Panc1 (cell line): ENCODE measurements around the gene ADGRL3. TPM values are rescaled to one million over a fixed set of nuclear protein-coding genes. Genes with fewer than 3 reads are reported as not detected.

Source experiments
- ATAC-seq: fragments of 200-7000 bp; cut with Tn5 transposase; 2 replicates; pipeline ENCODE4 v1.9.1; 2020; ENCODE audit warnings: mild to moderate bottlenecking, moderate library complexity
- BruUV-seq: library from RNA; stranded (reverse); fragments of 400-500 nt; replicated peaks from 2 replicates; lab custom pipeline; 2021; lab: Mats Ljungman, UMichigan
- CTCF ChIA-PET: fragments of 300-600 bp; sonication (Branson Sonifier 250); formaldehyde crosslinking; loops from one replicate; lab custom pipeline; 2022; ENCODE audit warnings: antibody characterized with exemption; lab: Charles Lee
- POLR2A ChIA-PET: fragments of 300-600 bp; sonication (Branson Sonifier 250); formaldehyde crosslinking; loops from one replicate; lab custom pipeline; 2022; ENCODE audit warnings: antibody characterized with exemption; lab: Charles Lee
- DNase-seq: peaks from one replicate; pipeline ENCODE4 v3.0.0-alpha.2; 2010; ENCODE audit warnings: low read depth, low spot score
- H3K27ac ChIP-seq: 2 replicates; pipeline ENCODE4 v1.5.1; 2011; ENCODE audit warnings: mild to moderate bottlenecking, low read length, inconsistent platforms
- H3K27me3 ChIP-seq: fragments of 200-500 bp; sonication (Bioruptor generic); 2 replicates; pipeline ENCODE4 v1.6.0; 2014; ENCODE audit warnings: low read length, inconsistent platforms; ENCODE audit not compliant: control insufficient read depth, insufficient read depth
- H3K36me3 ChIP-seq: fragments of 200-500 bp; sonication (Bioruptor generic); 2 replicates; pipeline ENCODE4 v1.5.1; 2014; ENCODE audit warnings: inconsistent platforms, mild to moderate bottlenecking, low read length, moderate library complexity; ENCODE audit not compliant: control insufficient read depth, insufficient read depth
- H3K4me1 ChIP-seq: 2 replicates; pipeline ENCODE4 v1.5.1; 2011; ENCODE audit warnings: inconsistent platforms, mild to moderate bottlenecking, low read length, moderate library complexity; ENCODE audit not compliant: control insufficient read depth, insufficient read depth
- H3K4me3 ChIP-seq, 2 experiments: 2 replicates each; pipeline ENCODE4 v1.5.1; 2011 to 2012; ENCODE audit warnings: low read depth in 2 of 2, low read length in 2 of 2, mild to moderate bottlenecking in 2 of 2, inconsistent platforms in 1 of 2, moderate library complexity in 1 of 2
- H3K9me3 ChIP-seq: fragments of 200-500 bp; sonication (Bioruptor generic); 2 replicates; pipeline ENCODE4 v1.5.1; 2014; ENCODE audit warnings: low read depth, mild to moderate bottlenecking, inconsistent platforms, low read length, moderate library complexity; ENCODE audit not compliant: control insufficient read depth, insufficient read depth
- POLR2AphosphoS5 ChIP-seq: IDR thresholded peaks from 2 replicates; pipeline ENCODE4 v1.6.1; 2012; ENCODE audit warnings: mild to moderate bottlenecking, low read depth, low read length, moderate library complexity
- SIN3A ChIP-seq: IDR thresholded peaks from 2 replicates; pipeline ENCODE4 v1.6.1; 2012; ENCODE audit warnings: low read depth, mild to moderate bottlenecking, low read length, moderate library complexity, borderline replicate concordance; ENCODE audit not compliant: insufficient read depth
- TCF7L2 ChIP-seq: IDR thresholded peaks from 2 replicates; pipeline ENCODE4 v1.6.1; 2011; ENCODE audit warnings: mild to moderate bottlenecking, low read depth, low read length, inconsistent platforms
- in situ Hi-C: cut with HindIII; loops from 2 replicates; pipeline ENCODE4 v1.10.0; 2016; ENCODE audit warnings: low sequenced_read_pairs, low pct_unique_long_range_greater_than_20kb
- intact Hi-C: fragments of 100-400 bp; cut with micrococcal nuclease; formaldehyde crosslinking; loops from one replicate; pipeline ENCODE4 v1.10.0; 2022; ENCODE audit not compliant: unreplicated experiment
- total RNA-seq: library from RNA; stranded (reverse); gene quantifications from one replicate; pipeline ENCODE4 v1.2.1, GENCODE V29; 2021; ENCODE audit not compliant: unreplicated experiment
- TF ChIP-seq, protein P1 (sequence below), 2 experiments: IDR thresholded peaks; 2 replicates each; pipeline ENCODE4 v1.6.1; 2011 to 2012; ENCODE audit warnings: low read depth in 2 of 2, control low read depth in 1 of 2, low read length in 1 of 2, mild to moderate bottlenecking in 1 of 2, moderate library complexity in 1 of 2; ENCODE audit not compliant: insufficient read depth in 1 of 2
- TF ChIP-seq, protein P2 (sequence below): fragments of 450-650 bp; IDR thresholded peaks from 2 replicates; pipeline ENCODE4 v1.5.1; 2017; ENCODE audit warnings: mild to moderate bottlenecking

Gene ADGRL3
- total RNA-seq, 1 experiment from 2014 or later: 0.23 TPM

DNA sequence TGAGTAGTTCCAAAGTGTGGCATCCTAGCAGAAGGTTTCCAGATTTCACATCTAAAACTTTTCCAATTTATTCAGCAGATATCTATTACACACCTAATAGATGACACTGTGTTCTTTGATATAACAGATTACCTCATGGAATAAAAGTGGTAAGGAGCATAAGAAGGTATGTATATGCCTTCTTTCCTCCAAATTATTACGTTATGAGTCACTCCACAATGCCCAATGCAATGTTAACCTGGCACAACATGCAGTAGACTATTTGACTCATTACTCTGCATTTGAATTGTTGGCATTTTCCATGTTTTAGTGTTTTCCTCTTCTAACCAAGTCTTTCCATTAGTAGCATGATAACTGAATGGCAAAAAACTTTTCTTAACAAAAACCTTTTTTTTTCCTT, 383.6 kb downstream of the ADGRL3 start:
- ChIA-PET CTCF (no interaction called here), POLR2A (no interaction called here)
- H3K27ac ChIP-seq: no peak overlapping the region
- ATAC-seq (no peak), DNase-seq (no peak)
- no TSS peak for BruUV-seq
- no peaks in the 10 kb centered on the region for H3K36me3 ChIP-seq
- H3K27me3 ChIP-seq: no peaks in the 10 kb centered on the region
- intact Hi-C loops (no loop called here), in situ Hi-C loops (no loop called here)
- no peaks in the 10 kb centered on the region for H3K9me3 ChIP-seq
- no peak for TF ChIP-seq POLR2AphosphoS5
- no peak for TF ChIP-seq TCF7L2
- TF ChIP-seq, protein P1, sequence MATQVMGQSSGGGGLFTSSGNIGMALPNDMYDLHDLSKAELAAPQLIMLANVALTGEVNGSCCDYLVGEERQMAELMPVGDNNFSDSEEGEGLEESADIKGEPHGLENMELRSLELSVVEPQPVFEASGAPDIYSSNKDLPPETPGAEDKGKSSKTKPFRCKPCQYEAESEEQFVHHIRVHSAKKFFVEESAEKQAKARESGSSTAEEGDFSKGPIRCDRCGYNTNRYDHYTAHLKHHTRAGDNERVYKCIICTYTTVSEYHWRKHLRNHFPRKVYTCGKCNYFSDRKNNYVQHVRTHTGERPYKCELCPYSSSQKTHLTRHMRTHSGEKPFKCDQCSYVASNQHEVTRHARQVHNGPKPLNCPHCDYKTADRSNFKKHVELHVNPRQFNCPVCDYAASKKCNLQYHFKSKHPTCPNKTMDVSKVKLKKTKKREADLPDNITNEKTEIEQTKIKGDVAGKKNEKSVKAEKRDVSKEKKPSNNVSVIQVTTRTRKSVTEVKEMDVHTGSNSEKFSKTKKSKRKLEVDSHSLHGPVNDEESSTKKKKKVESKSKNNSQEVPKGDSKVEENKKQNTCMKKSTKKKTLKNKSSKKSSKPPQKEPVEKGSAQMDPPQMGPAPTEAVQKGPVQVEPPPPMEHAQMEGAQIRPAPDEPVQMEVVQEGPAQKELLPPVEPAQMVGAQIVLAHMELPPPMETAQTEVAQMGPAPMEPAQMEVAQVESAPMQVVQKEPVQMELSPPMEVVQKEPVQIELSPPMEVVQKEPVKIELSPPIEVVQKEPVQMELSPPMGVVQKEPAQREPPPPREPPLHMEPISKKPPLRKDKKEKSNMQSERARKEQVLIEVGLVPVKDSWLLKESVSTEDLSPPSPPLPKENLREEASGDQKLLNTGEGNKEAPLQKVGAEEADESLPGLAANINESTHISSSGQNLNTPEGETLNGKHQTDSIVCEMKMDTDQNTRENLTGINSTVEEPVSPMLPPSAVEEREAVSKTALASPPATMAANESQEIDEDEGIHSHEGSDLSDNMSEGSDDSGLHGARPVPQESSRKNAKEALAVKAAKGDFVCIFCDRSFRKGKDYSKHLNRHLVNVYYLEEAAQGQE (IDR thresholded peaks at IDR 0.05; ENCODE audit: insufficient read depth in 1 of 2, low read depth in 2 of 2, low read length in 1 of 2): no peak
- no peak for TF ChIP-seq SIN3A
- TF ChIP-seq, protein P2, sequence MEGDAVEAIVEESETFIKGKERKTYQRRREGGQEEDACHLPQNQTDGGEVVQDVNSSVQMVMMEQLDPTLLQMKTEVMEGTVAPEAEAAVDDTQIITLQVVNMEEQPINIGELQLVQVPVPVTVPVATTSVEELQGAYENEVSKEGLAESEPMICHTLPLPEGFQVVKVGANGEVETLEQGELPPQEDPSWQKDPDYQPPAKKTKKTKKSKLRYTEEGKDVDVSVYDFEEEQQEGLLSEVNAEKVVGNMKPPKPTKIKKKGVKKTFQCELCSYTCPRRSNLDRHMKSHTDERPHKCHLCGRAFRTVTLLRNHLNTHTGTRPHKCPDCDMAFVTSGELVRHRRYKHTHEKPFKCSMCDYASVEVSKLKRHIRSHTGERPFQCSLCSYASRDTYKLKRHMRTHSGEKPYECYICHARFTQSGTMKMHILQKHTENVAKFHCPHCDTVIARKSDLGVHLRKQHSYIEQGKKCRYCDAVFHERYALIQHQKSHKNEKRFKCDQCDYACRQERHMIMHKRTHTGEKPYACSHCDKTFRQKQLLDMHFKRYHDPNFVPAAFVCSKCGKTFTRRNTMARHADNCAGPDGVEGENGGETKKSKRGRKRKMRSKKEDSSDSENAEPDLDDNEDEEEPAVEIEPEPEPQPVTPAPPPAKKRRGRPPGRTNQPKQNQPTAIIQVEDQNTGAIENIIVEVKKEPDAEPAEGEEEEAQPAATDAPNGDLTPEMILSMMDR: no peak
- no peaks in the 10 kb centered on the region for H3K4me1 ChIP-seq
- no peak overlapping the region for H3K4me3 ChIP-seq

DNA sequence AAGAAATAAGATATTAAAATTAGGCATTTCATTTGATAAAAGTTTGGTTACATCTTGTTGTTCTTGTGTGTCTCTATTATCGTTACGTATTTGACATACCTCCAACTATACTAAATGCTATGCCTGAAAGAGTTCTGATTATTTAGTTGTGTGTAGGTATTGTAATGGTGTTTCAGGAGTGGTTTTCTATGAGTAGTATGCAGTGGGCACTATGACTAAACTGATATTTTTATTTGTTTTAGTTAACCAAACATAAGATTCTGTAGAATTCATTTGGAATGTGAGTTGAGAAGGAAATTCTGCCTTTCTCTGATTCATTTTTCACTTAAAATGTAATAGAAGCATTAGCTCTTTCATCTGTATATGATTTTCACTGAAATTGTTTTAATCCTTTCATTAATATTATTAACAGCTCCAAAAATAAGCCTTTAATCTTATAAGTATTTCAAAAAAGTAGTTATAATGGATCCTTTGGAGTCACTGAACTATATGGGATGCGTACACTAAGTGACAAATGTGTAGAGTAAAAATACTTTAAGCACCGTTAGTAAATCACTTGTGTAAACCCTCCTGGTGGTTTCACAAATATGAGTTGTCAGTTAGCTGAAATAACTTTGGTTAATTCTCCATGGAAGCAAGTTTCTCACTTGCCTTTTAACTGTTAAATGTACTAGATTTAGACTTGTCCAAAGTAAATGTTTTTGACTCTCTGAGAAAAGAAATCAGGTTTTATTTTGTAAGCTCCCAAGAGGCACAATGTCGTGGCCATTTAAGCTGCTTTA, 388.7 kb downstream of the ADGRL3 start:
- intact Hi-C loops: no loop called here
- no peak for DNase-seq
- in situ Hi-C loops: no loop called here
- H3K4me3 ChIP-seq: no peak overlapping the region
- H3K36me3 ChIP-seq: no peaks in the 10 kb centered on the region
- no peaks in the 10 kb centered on the region for H3K27me3 ChIP-seq
- H3K9me3 ChIP-seq: no peaks in the 10 kb centered on the region
- H3K27ac ChIP-seq: no peak overlapping the region
- POLR2A ChIA-PET: no interaction called here
- BruUV-seq: no TSS peak
- TF ChIP-seq, protein P1 (IDR thresholded peaks at IDR 0.05; ENCODE audit: insufficient read depth in 1 of 2, low read depth in 2 of 2, low read length in 1 of 2): no peak
- TF ChIP-seq TCF7L2 (no peak), SIN3A (no peak), POLR2AphosphoS5 (no peak)
- TF ChIP-seq, protein P2: no peak
- no peak for ATAC-seq
- H3K4me1 ChIP-seq: no peaks in the 10 kb centered on the region
- CTCF ChIA-PET: no interaction called here
